Ascending aorta (tissue), 2 donors: Measurements from ENCODE around the gene SUCLG2. TPM values are rescaled to one million over a fixed set of nuclear protein-coding genes. Genes with fewer than 3 reads are reported as not detected.

Experiments used
- DNase-seq, 2 donors: peaks; one replicate each; pipeline ENCODE4 v3.0.0-alpha.2; 2019; ENCODE audit warnings: low spot score in 2 of 2
- H3K27ac ChIP-seq, 2 donors: fragments of 200-600 bp; sonication (generic); one replicate each; pipeline ENCODE4 v1.5.1; 2016 to 2017; ENCODE audit warnings: mild to moderate bottlenecking in 1 of 2
- H3K27me3 ChIP-seq: fragments of 200-600 bp; sonication (generic); one replicate; pipeline ENCODE4 v1.5.1; 2017
- H3K36me3 ChIP-seq, 2 donors: fragments of 200-600 bp; sonication (generic); one replicate each; pipeline ENCODE4 v1.5.1; 2016
- H3K4me1 ChIP-seq, 2 donors: fragments of 200-600 bp; sonication (generic); one replicate each; pipeline ENCODE4 v1.5.1; 2016 to 2017; ENCODE audit warnings: mild to moderate bottlenecking in 1 of 2
- H3K4me3 ChIP-seq, 2 donors: fragments of 200-600 bp; sonication (generic); one replicate each; pipeline ENCODE4 v1.5.1; 2016 to 2017; ENCODE audit warnings: mild to moderate bottlenecking in 1 of 2
- H3K9me3 ChIP-seq, 2 donors: fragments of 200-600 bp; sonication (generic); one replicate each; pipeline ENCODE4 v1.5.1; 2016
- intact Hi-C: fragments of 100-400 bp; cut with DNase I; formaldehyde crosslinking; loops from one replicate; pipeline ENCODE4 v1.15.1; 2023
- total RNA-seq: library from RNA; depleted of rRNA; stranded (reverse); fragments of >200 nt; gene quantifications from one replicate; pipeline ENCODE4 v1.1.0, GENCODE V29; 2016
- TF ChIP-seq, protein P1 (sequence below), 3 experiments: fragments of 200-600 bp in 2 of 3; fragments of 450-650 bp in 1 of 3; sonication (generic) in 2 of 3; IDR thresholded peaks; one replicate each; pipeline ENCODE4 v1.5.1; 2016 to 2019; ENCODE audit warnings: antibody characterized with exemption in 3 of 3, mild to moderate bottlenecking in 1 of 3, moderate library complexity in 1 of 3

SUCLG2 gene
- total RNA-seq, 1 donor from 2014 or later, result 33.6 TPM

DNA sequence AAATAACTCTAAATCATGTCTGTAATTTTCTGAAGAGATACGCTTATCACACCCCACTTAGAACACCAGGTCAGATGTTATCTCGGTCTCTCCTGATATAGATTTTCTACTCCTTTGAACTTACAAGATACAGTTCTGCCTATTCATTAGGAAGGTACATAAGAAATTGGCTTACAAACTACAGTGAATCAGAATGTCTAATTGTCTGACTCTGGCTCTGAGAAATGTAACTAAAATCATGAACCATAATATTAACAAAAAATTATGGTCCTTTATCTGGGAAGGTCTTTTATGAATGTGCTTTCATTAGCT lies 235.2 kb downstream of the SUCLG2 start:
- H3K9me3 ChIP-seq, result peaks cover 0 to 8% of the 10 kb centered on the region in 2 donors
- no peaks in the 10 kb centered on the region for H3K4me1 ChIP-seq
- TF ChIP-seq, protein P1, sequence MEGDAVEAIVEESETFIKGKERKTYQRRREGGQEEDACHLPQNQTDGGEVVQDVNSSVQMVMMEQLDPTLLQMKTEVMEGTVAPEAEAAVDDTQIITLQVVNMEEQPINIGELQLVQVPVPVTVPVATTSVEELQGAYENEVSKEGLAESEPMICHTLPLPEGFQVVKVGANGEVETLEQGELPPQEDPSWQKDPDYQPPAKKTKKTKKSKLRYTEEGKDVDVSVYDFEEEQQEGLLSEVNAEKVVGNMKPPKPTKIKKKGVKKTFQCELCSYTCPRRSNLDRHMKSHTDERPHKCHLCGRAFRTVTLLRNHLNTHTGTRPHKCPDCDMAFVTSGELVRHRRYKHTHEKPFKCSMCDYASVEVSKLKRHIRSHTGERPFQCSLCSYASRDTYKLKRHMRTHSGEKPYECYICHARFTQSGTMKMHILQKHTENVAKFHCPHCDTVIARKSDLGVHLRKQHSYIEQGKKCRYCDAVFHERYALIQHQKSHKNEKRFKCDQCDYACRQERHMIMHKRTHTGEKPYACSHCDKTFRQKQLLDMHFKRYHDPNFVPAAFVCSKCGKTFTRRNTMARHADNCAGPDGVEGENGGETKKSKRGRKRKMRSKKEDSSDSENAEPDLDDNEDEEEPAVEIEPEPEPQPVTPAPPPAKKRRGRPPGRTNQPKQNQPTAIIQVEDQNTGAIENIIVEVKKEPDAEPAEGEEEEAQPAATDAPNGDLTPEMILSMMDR (IDR thresholded peaks at IDR 0.05), result no peak
- no peak for DNase-seq
- intact Hi-C loops, result no loop called here
- H3K27me3 ChIP-seq, result no peaks in the 10 kb centered on the region
- peaks cover 0 to under 1% of the 10 kb centered on the region in 2 donors for H3K36me3 ChIP-seq
- no peak overlapping the region for H3K27ac ChIP-seq
- no peak overlapping the region for H3K4me3 ChIP-seq

DNA sequence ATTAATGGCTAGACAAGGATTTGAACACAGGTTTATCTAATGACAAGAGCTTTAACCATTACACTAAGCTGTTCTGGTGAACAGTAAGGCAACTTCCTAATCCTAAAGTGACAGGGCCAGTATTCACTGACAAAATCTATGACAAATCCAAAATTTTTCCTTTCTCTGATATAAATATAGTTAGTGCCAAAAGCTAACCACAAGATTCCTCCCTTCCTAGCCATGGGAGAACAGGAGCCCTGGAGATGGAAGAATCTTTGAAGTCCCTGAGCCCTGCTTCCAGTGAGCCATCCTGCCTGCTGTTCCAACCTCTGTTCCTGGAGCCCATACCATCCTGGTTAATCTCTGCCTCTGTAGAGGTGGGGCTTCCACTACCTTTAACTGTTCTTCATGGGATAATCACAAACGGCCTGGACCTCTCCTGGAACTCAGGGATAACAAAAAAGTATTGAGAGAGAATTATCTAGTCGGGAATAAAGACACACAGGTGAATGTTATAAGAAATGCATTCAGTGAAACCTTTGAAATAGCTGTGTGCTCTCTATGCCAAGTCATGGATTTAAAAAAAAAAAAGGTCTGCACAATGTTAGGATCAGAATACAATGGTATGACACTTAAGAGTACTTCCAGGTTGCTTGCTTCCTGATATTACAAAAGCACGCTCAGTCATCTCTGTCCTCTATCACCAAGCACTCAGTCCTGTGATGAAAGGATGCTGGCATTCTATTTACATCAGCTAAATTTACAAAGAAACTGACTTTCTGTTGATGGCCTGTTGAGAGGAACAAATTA lies 235.8 kb downstream of the SUCLG2 start:
- Histone ChIP-seq H3K27me3 (no peaks in the 10 kb centered on the region), H3K27ac (no peak overlapping the region), H3K4me1 (no peaks in the 10 kb centered on the region), H3K36me3 (no peaks in the 10 kb centered on the region), H3K9me3 (peaks cover 0 to 8% of the 10 kb centered on the region in 2 donors), H3K4me3 (no peak overlapping the region)
- intact Hi-C loops, result no loop called here
- no peak for DNase-seq
- TF ChIP-seq, protein P1 (IDR thresholded peaks at IDR 0.05), result no peak

DNA sequence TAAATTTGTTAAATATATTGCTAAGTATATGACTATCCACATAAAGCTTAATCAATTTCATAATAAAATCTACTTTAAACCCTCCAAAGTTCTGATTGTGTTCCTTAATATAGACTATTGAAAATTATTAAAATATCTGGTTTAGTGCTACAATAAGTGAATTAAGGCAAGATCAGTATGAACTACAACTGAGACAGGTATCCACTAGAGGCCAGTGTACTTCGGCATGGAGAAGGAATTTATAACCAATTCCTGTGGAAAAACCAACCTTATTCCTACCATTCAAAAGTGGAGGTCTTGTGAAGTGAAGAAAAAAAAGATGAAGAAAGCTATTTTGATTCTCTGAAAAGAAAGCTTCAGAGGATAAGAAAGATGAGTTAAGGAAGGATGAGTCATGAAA lies 237.7 kb downstream of the SUCLG2 start:
- H3K4me1 ChIP-seq, result no peaks in the 10 kb centered on the region
- intact Hi-C loops, result no loop called here
- TF ChIP-seq, protein P1 (IDR thresholded peaks at IDR 0.05), result no peak
- H3K4me3 ChIP-seq, result no peak overlapping the region
- H3K9me3 ChIP-seq, result peaks cover 0 to 8% of the 10 kb centered on the region in 2 donors
- H3K27ac ChIP-seq, result no peak overlapping the region
- H3K27me3 ChIP-seq, result no peaks in the 10 kb centered on the region
- no peaks in the 10 kb centered on the region for H3K36me3 ChIP-seq
- no peak for DNase-seq

DNA sequence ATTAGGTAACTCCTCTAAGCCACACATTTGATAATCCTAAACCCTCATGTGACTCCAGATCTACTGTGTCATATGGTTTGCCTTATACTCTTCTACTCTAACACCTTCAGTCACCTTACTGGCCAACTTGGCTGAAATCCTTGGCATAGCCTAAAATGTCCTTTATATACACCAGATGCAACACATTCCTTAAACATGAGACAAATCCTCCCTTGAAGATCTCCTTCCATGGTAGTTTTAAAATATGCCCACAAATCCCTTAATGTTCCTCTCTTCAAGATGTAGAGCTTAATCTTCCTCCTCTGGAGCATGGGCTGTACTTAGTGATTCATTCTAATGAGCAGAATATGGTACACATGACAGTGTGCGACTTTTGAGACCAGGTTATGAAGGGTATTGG lies 238.9 kb downstream of the SUCLG2 start:
- H3K4me1 ChIP-seq, result no peaks in the 10 kb centered on the region
- H3K27me3 ChIP-seq, result no peaks in the 10 kb centered on the region
- H3K4me3 ChIP-seq, result no peak overlapping the region
- H3K9me3 ChIP-seq, result peaks cover 0 to 8% of the 10 kb centered on the region in 2 donors
- H3K36me3 ChIP-seq, result no peaks in the 10 kb centered on the region
- no peak for DNase-seq
- intact Hi-C loops, result no loop called here
- H3K27ac ChIP-seq, result no peak overlapping the region
- TF ChIP-seq, protein P1 (IDR thresholded peaks at IDR 0.05), result no peak

DNA sequence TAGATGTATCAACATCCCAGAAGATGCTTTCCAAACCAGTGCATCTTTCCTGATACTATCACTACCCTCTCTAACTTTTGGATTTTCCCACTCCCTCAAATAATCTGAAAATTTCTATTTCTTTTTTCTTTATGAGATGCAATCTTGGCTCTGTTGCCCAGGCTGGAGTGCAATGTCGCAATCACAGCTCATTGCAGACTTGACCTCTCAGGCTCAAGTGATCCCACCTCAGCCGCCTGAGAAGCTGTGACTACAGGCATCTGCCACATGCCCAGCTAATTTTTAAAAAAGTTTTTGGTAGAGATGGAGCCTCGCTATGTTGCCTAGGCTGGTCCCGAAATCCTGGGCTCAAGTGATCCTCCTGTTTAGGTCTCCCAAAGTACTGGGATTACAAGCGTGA lies 239.7 kb downstream of the SUCLG2 start:
- Histone ChIP-seq H3K27me3 (no peaks in the 10 kb centered on the region), H3K4me3 (no peak overlapping the region), H3K36me3 (no peaks in the 10 kb centered on the region), H3K9me3 (peaks cover 0 to 2% of the 10 kb centered on the region in 2 donors), H3K4me1 (no peaks in the 10 kb centered on the region), H3K27ac (no peak overlapping the region)
- no peak for DNase-seq
- TF ChIP-seq, protein P1 (IDR thresholded peaks at IDR 0.05), result no peak
- intact Hi-C loops, result no loop called here
